Activated naive CD8-positive, alpha-beta T cell (primary cell): ENCODE data around the gene MAD1L1.

Source experiments
- H3K27ac Mint-ChIP-seq: one replicate; pipeline ENCODE4 v1.8.0; 2021; ENCODE audit warnings: mixed read lengths
- H3K27me3 Mint-ChIP-seq: one replicate; pipeline ENCODE4 v1.8.0; 2021; ENCODE audit warnings: mixed read lengths
- H3K36me3 Mint-ChIP-seq: one replicate; pipeline ENCODE4 v1.8.0; 2021; ENCODE audit warnings: mixed read lengths
- H3K4me1 Mint-ChIP-seq: one replicate; pipeline ENCODE4 v1.8.0; 2021; ENCODE audit warnings: low read depth, mixed read lengths
- H3K4me3 Mint-ChIP-seq: one replicate; pipeline ENCODE4 v1.8.0; 2021; ENCODE audit warnings: mild to moderate bottlenecking, mixed read lengths
- H3K9me3 Mint-ChIP-seq: one replicate; pipeline ENCODE4 v1.8.0; 2021; ENCODE audit warnings: low read depth, mixed read lengths

Gene MAD1L1

DNA sequence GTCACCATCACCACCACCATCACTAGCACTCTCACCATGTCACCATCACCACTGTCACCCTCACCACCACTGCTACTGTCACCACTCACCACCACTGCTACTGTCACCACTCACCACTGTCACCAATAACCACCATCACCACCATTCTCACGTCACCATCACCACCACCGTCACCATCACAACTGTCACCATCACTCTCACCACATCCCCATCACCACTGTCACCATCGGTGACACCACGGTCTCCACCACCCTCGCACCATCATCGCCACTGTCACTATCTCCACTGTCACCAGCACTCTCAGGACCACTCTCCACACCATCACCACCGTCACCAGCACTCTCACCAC, 130.4 kb downstream of the MAD1L1 start:
- H3K4me1 Mint-ChIP-seq: peaks cover 61% of the 10 kb centered on the region
- H3K27ac Mint-ChIP-seq: peak overlapping the region; percentile 41
- peak overlapping the region; percentile 12 for H3K4me3 Mint-ChIP-seq
- H3K9me3 Mint-ChIP-seq: no peaks in the 10 kb centered on the region
- H3K27me3 Mint-ChIP-seq: no peaks in the 10 kb centered on the region
- no peaks in the 10 kb centered on the region for H3K36me3 Mint-ChIP-seq

DNA sequence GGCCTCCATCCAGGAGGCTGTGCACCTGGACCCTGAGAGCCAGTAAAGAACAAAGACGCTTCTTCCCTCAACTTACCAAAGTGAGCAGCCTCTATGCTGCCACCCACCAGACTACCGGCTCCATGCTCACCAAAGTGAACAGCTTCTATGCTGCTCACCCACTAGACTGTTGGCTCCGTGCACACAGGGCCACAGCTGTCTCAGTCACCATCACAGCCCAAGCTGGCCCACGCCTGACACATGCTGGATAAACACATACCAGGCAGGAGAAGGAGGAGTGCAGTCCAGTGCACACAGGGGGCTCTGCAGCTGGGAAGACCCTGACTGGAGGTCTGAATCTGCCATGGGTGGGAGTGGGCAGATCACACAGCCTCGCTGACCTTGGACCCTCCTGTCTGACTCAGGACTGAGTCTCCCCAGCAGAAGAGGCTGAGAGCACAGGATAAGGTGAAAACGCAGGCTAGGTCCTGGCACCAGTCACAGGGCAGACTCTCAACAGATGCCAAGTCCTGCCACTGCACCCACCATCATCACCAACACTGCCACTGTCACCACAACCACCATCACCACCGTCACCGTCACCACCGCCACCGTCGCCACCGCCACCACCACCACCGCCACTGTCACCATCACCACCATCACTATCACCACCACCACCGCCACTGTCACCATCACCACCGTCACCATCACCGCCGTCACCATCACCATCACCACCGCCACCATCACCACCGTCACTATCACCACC, 130.9 kb downstream of the MAD1L1 start:
- Mint-ChIP-seq H3K4me3 (peak overlapping the region; percentile 54), H3K4me1 (peaks cover 61% of the 10 kb centered on the region), H3K27me3 (no peaks in the 10 kb centered on the region), H3K36me3 (no peaks in the 10 kb centered on the region), H3K9me3 (no peaks in the 10 kb centered on the region), H3K27ac (peak overlapping the region; percentile 30)

- no peaks in the 10 kb centered on the region for H3K9me3 Mint-ChIP-seq
- H3K4me3 Mint-ChIP-seq: peak overlapping the region; percentile 56
- H3K36me3 Mint-ChIP-seq: no peaks in the 10 kb centered on the region
- peak overlapping the region; percentile 72 for H3K27ac Mint-ChIP-seq
- no peaks in the 10 kb centered on the region for H3K27me3 Mint-ChIP-seq
- peaks cover 60% of the 10 kb centered on the region for H3K4me1 Mint-ChIP-seq
Observed at GRCh38 chr7:2100278-2101208, 132.2 kb downstream of the MAD1L1 start.

DNA sequence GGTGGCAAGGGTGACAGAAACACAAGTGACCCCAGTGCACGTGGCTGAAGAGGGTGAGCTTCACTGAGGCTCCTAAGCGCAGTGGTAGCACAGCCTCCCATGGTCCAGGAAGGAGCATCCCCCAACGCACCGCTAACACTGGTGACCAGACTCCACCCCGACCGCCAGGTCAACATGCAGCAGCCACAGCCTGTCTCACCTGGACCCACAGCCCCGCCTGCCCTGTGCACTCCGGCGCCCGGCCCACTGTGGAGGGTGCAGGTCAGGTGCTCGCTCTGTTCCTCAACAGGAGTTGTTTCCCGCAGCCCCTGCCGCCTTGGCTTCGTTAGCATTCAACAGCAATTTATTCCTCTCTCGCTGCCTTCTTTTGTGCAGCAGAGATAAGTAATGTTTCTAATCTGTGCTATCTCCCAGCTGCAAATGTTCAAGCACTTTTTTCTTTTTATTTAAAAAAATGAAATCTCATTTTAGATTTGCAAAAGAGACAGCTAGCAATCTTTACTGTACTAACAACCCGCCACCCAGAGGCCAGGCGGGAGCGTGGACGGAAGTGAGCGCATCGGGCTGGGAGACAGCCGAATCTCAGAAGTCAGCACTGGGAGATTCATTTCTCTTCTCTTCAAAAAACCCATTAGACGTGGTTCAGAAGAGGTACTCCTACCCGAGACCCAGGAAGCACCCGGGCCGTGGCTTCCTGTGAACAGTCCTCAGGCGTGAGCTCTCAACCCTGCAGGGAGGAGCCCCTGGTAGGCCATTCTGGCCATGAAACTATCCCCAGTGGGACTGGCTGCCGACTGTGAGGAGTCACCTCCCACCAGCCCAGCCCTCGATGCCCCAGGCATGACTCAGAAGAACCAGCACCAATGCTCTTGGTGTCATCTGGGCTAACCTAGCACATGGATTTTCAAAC, 133.4 kb downstream of the MAD1L1 start:
- Mint-ChIP-seq H3K4me1 (peaks cover 55% of the 10 kb centered on the region), H3K27ac (peak overlapping the region; percentile 72), H3K36me3 (peaks cover 2% of the 10 kb centered on the region), H3K4me3 (no peak overlapping the region), H3K9me3 (no peaks in the 10 kb centered on the region), H3K27me3 (no peaks in the 10 kb centered on the region)

DNA sequence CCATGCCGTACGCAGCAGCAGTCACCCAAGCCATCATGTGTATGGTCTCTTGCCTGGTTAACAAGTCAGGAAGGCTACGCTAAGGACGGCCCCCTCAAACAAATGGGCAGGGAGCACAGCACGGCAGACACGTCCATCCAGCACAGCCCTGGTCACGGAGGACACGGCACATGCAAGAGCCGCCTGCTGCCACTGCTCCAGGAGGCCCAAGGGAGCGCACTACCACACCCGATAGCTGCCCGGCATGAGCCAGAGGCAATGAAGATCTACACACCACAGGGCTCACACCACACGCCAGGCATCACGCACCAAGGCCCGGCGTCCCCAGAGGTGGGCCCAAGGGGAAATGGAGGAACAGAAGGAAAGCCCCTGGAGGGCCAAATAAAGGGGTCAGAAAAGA, 134.2 kb downstream of the MAD1L1 start:
- no peaks in the 10 kb centered on the region for H3K9me3 Mint-ChIP-seq
- H3K27me3 Mint-ChIP-seq: no peaks in the 10 kb centered on the region
- peaks cover 4% of the 10 kb centered on the region for H3K36me3 Mint-ChIP-seq
- H3K27ac Mint-ChIP-seq: peak overlapping the region; percentile 10
- H3K4me1 Mint-ChIP-seq: peaks cover 52% of the 10 kb centered on the region
- H3K4me3 Mint-ChIP-seq: no peak overlapping the region

DNA sequence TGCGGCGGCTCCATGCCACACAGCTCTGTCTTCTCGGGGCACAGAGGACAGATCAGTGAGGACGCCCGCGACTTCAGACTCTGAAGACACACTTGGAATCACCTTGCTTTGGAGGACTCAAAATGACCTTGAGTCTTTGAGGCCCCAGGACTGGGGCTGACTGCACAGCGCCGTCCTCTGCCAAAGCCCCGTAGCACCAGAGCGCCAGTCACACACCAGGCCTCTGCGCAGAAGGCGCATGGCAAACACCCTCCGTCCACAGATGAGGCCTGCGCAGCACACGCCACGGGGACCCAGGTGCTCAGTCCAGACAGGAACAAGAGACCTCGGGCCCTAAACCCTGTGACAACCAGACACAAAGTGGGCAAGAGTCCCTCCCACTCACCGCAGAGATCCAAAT, 134.7 kb downstream of the MAD1L1 start:
- H3K36me3 Mint-ChIP-seq: peaks cover 6% of the 10 kb centered on the region
- H3K9me3 Mint-ChIP-seq: no peaks in the 10 kb centered on the region
- no peak overlapping the region for H3K27ac Mint-ChIP-seq
- no peak overlapping the region for H3K4me3 Mint-ChIP-seq
- H3K4me1 Mint-ChIP-seq: peaks cover 51% of the 10 kb centered on the region
- H3K27me3 Mint-ChIP-seq: no peaks in the 10 kb centered on the region

- Mint-ChIP-seq H3K9me3 (no peaks in the 10 kb centered on the region), H3K4me1 (peaks cover 48% of the 10 kb centered on the region), H3K36me3 (peaks cover 6% of the 10 kb centered on the region), H3K27ac (no peak overlapping the region), H3K4me3 (no peak overlapping the region), H3K27me3 (no peaks in the 10 kb centered on the region)
Observed at GRCh38 chr7:2097492-2097891, 135.3 kb downstream of the MAD1L1 start.

DNA sequence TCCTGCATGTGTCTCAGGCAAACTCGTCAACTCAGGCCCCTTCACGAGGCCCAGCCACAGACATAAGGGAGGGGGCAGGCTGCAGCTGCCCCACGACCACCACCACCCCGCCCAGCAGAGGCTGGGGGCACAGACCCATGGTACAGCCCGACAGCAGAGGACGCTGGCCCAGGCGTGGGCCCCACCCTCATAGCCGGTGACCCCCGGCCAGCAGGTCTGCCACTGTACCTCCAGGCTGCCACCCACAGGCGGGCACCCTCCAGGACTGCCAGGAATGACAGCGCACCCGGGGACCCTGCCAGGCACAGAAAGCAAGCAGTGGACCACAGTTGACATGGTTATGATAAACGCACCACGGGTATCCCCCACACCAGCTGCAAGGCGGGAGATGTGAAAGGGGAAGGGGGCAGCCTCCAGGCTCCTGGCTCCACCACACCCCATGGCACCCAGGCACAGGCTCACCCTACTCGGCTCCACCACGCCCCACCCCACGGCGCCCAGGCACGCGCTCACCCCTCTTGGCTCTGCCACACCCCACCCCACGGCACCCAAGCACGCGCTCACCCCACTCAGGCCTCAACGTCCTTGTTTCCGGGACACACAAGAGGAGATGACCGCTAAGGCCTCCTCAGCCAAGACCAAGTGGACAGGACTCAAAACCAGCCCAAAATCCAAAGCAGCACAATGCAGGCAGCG, 135.9 kb downstream of the MAD1L1 start:
- peaks cover 43% of the 10 kb centered on the region for H3K4me1 Mint-ChIP-seq
- H3K27ac Mint-ChIP-seq: no peak overlapping the region
- no peak overlapping the region for H3K4me3 Mint-ChIP-seq
- no peaks in the 10 kb centered on the region for H3K9me3 Mint-ChIP-seq
- H3K36me3 Mint-ChIP-seq: peaks cover 8% of the 10 kb centered on the region
- no peaks in the 10 kb centered on the region for H3K27me3 Mint-ChIP-seq

GRCh38 chr7:2095436-2095835, 137.3 kb downstream of the MAD1L1 start:
- H3K27ac Mint-ChIP-seq: no peak overlapping the region
- H3K36me3 Mint-ChIP-seq: peaks cover 9% of the 10 kb centered on the region
- H3K4me1 Mint-ChIP-seq: peaks cover 37% of the 10 kb centered on the region
- H3K9me3 Mint-ChIP-seq: no peaks in the 10 kb centered on the region
- H3K27me3 Mint-ChIP-seq: no peaks in the 10 kb centered on the region
- H3K4me3 Mint-ChIP-seq: no peak overlapping the region

- Mint-ChIP-seq H3K9me3 (no peaks in the 10 kb centered on the region), H3K4me1 (peaks cover 28% of the 10 kb centered on the region), H3K36me3 (peaks cover 11% of the 10 kb centered on the region), H3K27ac (peak overlapping the region; percentile 34), H3K27me3 (no peaks in the 10 kb centered on the region), H3K4me3 (no peak overlapping the region)
Observed at GRCh38 chr7:2094454-2095045, 138.2 kb downstream of the MAD1L1 start.

DNA sequence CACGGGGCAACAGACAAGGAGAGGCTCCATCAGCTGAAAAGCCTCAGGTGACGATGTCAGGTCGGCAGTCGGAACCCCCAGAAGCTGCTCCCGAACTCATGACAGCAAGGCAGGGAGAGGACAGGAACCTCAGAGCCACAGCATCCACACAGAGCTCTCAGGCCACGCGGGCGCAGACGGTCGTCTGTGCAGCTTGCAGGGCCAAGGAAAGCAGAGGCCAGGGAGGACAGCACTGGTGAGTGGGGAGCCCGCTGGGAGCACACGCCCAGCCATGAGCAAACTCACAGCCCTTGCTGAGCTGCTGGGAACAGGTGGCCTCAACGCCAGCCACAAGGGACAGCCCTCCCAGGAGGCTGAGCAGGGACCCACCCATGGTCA, 138.9 kb downstream of the MAD1L1 start:
- Mint-ChIP-seq H3K4me3 (no peak overlapping the region), H3K27me3 (no peaks in the 10 kb centered on the region), H3K9me3 (no peaks in the 10 kb centered on the region), H3K4me1 (peaks cover 22% of the 10 kb centered on the region), H3K27ac (no peak overlapping the region), H3K36me3 (peaks cover 11% of the 10 kb centered on the region)

DNA sequence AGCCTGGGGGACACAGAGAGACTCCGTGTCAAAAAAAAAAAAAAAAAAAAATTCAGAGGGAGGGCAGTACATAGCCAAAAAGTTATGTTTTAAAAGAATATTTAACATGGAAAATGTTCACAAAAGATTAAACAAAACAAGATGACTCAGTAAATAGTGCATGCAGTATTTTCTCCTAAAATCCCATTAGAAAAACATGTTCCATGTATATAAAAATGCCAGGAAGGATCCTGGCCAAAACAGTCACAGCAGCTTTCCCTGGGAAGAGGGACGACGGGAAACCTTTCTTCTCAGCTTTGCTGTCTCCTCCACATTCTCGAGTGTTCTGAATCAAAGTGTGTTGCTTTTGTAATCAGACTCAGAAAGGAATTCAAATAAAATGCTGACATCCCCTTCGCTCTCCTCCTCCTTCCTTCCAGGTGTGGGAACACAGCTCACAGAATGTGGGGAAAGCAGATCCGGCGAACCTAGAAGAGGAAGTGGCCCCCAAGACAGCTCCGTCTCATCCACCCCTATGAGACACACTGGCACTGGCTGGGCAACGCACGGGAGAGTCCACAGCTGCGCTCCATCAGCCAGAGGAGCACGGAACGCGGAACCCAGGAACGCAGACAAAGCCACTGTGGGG, 139.4 kb downstream of the MAD1L1 start:
- H3K36me3 Mint-ChIP-seq: peaks cover 11% of the 10 kb centered on the region
- no peak overlapping the region for H3K27ac Mint-ChIP-seq
- H3K4me1 Mint-ChIP-seq: peaks cover 17% of the 10 kb centered on the region

GRCh38 chr7:2092279-2092678, 140.5 kb downstream of the MAD1L1 start:
- no peak overlapping the region for H3K4me3 Mint-ChIP-seq

More for the DNA sequence above, 139.4 kb downstream of the MAD1L1 start:
- Mint-ChIP-seq H3K4me3 (no peak overlapping the region), H3K27me3 (no peaks in the 10 kb centered on the region), H3K9me3 (no peaks in the 10 kb centered on the region)

More at GRCh38 chr7:2092279-2092678, 140.5 kb downstream of the MAD1L1 start:
- Mint-ChIP-seq H3K27me3 (no peaks in the 10 kb centered on the region), H3K36me3 (peaks cover 11% of the 10 kb centered on the region), H3K9me3 (no peaks in the 10 kb centered on the region), H3K4me1 (peaks cover 13% of the 10 kb centered on the region), H3K27ac (no peak overlapping the region)
